Lower lobe of right lung (tissue), 2 donors: ENCODE data around the gene IL17F. TPM values are rescaled to one million over a fixed set of nuclear protein-coding genes. Genes with fewer than 3 reads are reported as not detected.

Experiments
- ATAC-seq, 2 donors: fragments of 200-7000 bp; cut with Tn5 transposase; one replicate each; pipeline ENCODE4 v1.9.1; 2020 to 2022; ENCODE audit warnings: mild to moderate bottlenecking in 2 of 2, moderate library complexity in 2 of 2
- DNase-seq: peaks from one replicate; pipeline ENCODE4 v3.0.0-alpha.2; 2020
- H3K27ac ChIP-seq: fragments of 200-600 bp; one replicate; pipeline ENCODE4 v1.8.0; 2022
- H3K27me3 ChIP-seq: fragments of 200-600 bp; one replicate; pipeline ENCODE4 v1.8.0; 2022; ENCODE audit warnings: low read depth
- H3K36me3 ChIP-seq: fragments of 200-600 bp; one replicate; pipeline ENCODE4 v1.8.0; 2022; ENCODE audit warnings: mild to moderate bottlenecking
- H3K4me1 ChIP-seq: fragments of 200-600 bp; one replicate; pipeline ENCODE4 v1.8.0; 2022
- H3K4me3 ChIP-seq: fragments of 200-600 bp; one replicate; pipeline ENCODE4 v1.8.0; 2022; ENCODE audit warnings: mild to moderate bottlenecking
- H3K9me3 ChIP-seq: fragments of 200-600 bp; one replicate; pipeline ENCODE4 v1.8.0; 2022
- CTCF ChIP-seq: fragments of 200-600 bp; IDR thresholded peaks from one replicate; pipeline ENCODE4 v1.8.0; 2022; ENCODE audit warnings: antibody characterized with exemption, mild to moderate bottlenecking
- intact Hi-C: fragments of 100-400 bp; cut with DNase I; formaldehyde crosslinking; loops from one replicate; pipeline ENCODE4 v1.11.0; 2022
- total RNA-seq: library from RNA; stranded (reverse); fragmentation: NEBNext Ultra II Directional; extraction: Animal tissue kit (Norgen Biotek cat#: 25700); gene quantifications from one replicate; pipeline ENCODE4 v1.2.1, GENCODE V29; 2021
- donor health status: DM: no; HTN: yes; CAD: no; lungs with severe emphysema.

The IL17F gene
- total RNA-seq, 1 donor from 2014 or later = not detected

- TF ChIP-seq CTCF = no peak
- DNase-seq (no peak), ATAC-seq (no peak)
- H3K9me3 ChIP-seq = no peaks in the 10 kb centered on the region
- H3K27ac ChIP-seq = no peak overlapping the region
- H3K27me3 ChIP-seq = peaks cover 17% of the 10 kb centered on the region
- H3K4me3 ChIP-seq = no peak overlapping the region
- no peaks in the 10 kb centered on the region for H3K4me1 ChIP-seq
- intact Hi-C loops = no loop called here
- H3K36me3 ChIP-seq = no peaks in the 10 kb centered on the region
These were observed 11.1 kb upstream of the IL17F start for GRCh38 chr6:52255434-52255833.

GRCh38 chr6:52254731-52255378 is 10.6 kb upstream of the IL17F start:
- Histone ChIP-seq H3K27ac (no peak overlapping the region), H3K4me3 (no peak overlapping the region), H3K4me1 (no peaks in the 10 kb centered on the region), H3K36me3 (no peaks in the 10 kb centered on the region), H3K9me3 (no peaks in the 10 kb centered on the region), H3K27me3 (peaks cover 17% of the 10 kb centered on the region)
- DNase-seq = no peak
- ATAC-seq = no peak
- intact Hi-C loops = no loop called here
- no peak for TF ChIP-seq CTCF

- intact Hi-C loops = no loop called here
- DNase-seq (no peak), ATAC-seq (no peak)
- Histone ChIP-seq H3K9me3 (no peaks in the 10 kb centered on the region), H3K4me3 (no peak overlapping the region), H3K27ac (no peak overlapping the region), H3K4me1 (no peaks in the 10 kb centered on the region), H3K36me3 (no peaks in the 10 kb centered on the region), H3K27me3 (peaks cover 17% of the 10 kb centered on the region)
- no peak for TF ChIP-seq CTCF
These were observed 9.2 kb upstream of the IL17F start for GRCh38 chr6:52253494-52253893.

GRCh38 chr6:52251113-52251512 is 6.8 kb upstream of the IL17F start:
- H3K9me3 ChIP-seq = no peaks in the 10 kb centered on the region
- no peaks in the 10 kb centered on the region for H3K4me1 ChIP-seq
- no peak overlapping the region for H3K27ac ChIP-seq
- H3K4me3 ChIP-seq = no peak overlapping the region
- TF ChIP-seq CTCF = no peak
- DNase-seq (no peak), ATAC-seq (no peak)
- intact Hi-C loops = no loop called here
- H3K27me3 ChIP-seq = peaks cover 17% of the 10 kb centered on the region
- no peaks in the 10 kb centered on the region for H3K36me3 ChIP-seq

GRCh38 chr6:52249078-52249477 is 4.8 kb upstream of the IL17F start:
- Histone ChIP-seq H3K27me3 (peaks cover 7% of the 10 kb centered on the region), H3K27ac (no peak overlapping the region), H3K9me3 (no peaks in the 10 kb centered on the region), H3K4me3 (no peak overlapping the region), H3K4me1 (no peaks in the 10 kb centered on the region), H3K36me3 (no peaks in the 10 kb centered on the region)
- TF ChIP-seq CTCF = no peak
- intact Hi-C loops = no loop called here
- DNase-seq (no peak), ATAC-seq (no peak)
